Measurements from ENCODE around the gene NTRK1. TPM values are rescaled to one million over a fixed set of nuclear protein-coding genes. Genes with fewer than 3 reads are reported as not detected.

Gene NTRK1
- total RNA-seq, 1 experiment from 2014 or later = 0.89 TPM

- Histone ChIP-seq H3K9me3 (ENCODE audit: control insufficient read depth in 1 of 2, insufficient read depth in 1 of 2, low read depth in 1 of 2, low read length in 2 of 2) (no peaks in the 10 kb centered on the region), H3K27me3 (ENCODE audit: insufficient read depth, low read length) (peaks cover 20% of the 10 kb centered on the region; the same call in 1 of the 2 replicates), H3K9ac (ENCODE audit: low read length) (peak within 1 kb of the TSS; percentile 6; the same call in 1 of the 2 replicates), H2AFZ (ENCODE audit: low read depth, low read length, poor library complexity, severe bottlenecking) (no peak within 1 kb of the TSS), H3K4me2 (ENCODE audit: low read length) (peak within 1 kb of the TSS; percentile 43), H3K27ac (ENCODE audit: low read depth, low read length) (peak within 1 kb of the TSS; percentile 27; the same call in 1 of the 2 replicates), H3K9me2 (ENCODE audit: insufficient read depth) (no peaks in the 10 kb centered on the region), H3K36me3 (ENCODE audit: control insufficient read depth in 1 of 2, insufficient read depth in 2 of 2, low read length in 2 of 2) (0 out of 4 replicates have a peak, but pooled peaks cover 2 to 5% of the 10 kb centered on the region in 2 experiments), H3K4me1 (ENCODE audit: control insufficient read depth in 1 of 2, insufficient read depth in 2 of 2, low read length in 2 of 2) (peaks cover 15 to 30% of the 10 kb centered on the region in 2 experiments), H3K4me3 (replicated peaks in 1 of 2; ENCODE audit: low read depth in 1 of 2, low read length in 2 of 2) (no peak within 1 kb of the TSS), H3K79me2 (ENCODE audit: insufficient read depth, low read length) (no peaks in the 10 kb centered on the region), H4K20me1 (ENCODE audit: insufficient read depth) (no peaks in the 10 kb centered on the region)
- DNase-seq (ENCODE audit: low read depth, low spot score) (peak; percentile 49), ATAC-seq (peak; percentile 97)
- no peak for TF ChIP-seq FOSL1 (IDR thresholded peaks at IDR 0.05; ENCODE audit: low read depth)
- TF ChIP-seq CTCF (IDR thresholded peaks at IDR 0.05 in 2 of 3, conservative IDR thresholded peaks at IDR 0.05 in 1 of 3; ENCODE audit: borderline replicate concordance in 1 of 3, insufficient read depth in 1 of 3, low read depth in 2 of 3, low read length in 2 of 3) = peak; percentile 85 to 94 (median 93)
- peak; percentile 67; the same call in 1 of the 2 replicates for TF ChIP-seq MAX (IDR thresholded peaks at IDR 0.05)
- TF ChIP-seq RAD21 (IDR thresholded peaks at IDR 0.05; ENCODE audit: low read depth) = peak; percentile 97
- CTCF ChIA-PET = interaction anchor here (0.6 to 2.2 kb wide), 6 partner anchors 10 to 207 kb away, joined by 3 to 9 read pairs (median 4); no protein-coding TSS in a partner anchor
- BruUV-seq (replicated peaks) = no TSS peak
- RAD21 ChIA-PET (ENCODE audit: low non-redundant PET in 1 of 2, low total read pairs in 2 of 2, uncharacterized antibody in 2 of 2, unreplicated experiment in 2 of 2) = interaction anchor here in 1 of 2 experiments (1.0 kb wide), 1 partner anchor 28 kb away, joined by 3 read pairs; no protein-coding TSS in a partner anchor
- intact Hi-C loops (cut with micrococcal nuclease) = loop anchor here (10.0 kb wide), 1 partner anchor 296 kb away; no protein-coding TSS in a partner anchor
- POLR2A ChIA-PET = no interaction called here
Observed at GRCh38 chr1:156920233-156921052, 59.8 kb downstream of the NTRK1 start, which contains the start of gene LRRC71. Gene LRRC71, plus strand, starts transcription at chr1:156920632. Its CDS starts 172 bp downstream, at chr1:156920804.

All from HCT116 (cell line).